Fibroblast of lung (primary cell): ENCODE results near the gene RPL23. TPM values are rescaled to one million over a fixed set of nuclear protein-coding genes. Genes with fewer than 3 reads are reported as not detected.

Experiments
- DNase-seq, 2 donors: peaks; one replicate each; pipeline versions ENCODE4 v3.0.0 to v3.0.0-alpha.2; 2010; ENCODE audit warnings: low read depth in 2 of 2
- H2AFZ ChIP-seq: 2 replicates; pipeline ENCODE4 v1.5.1; 2012; ENCODE audit warnings: low read length, control low read depth, inconsistent platforms
- H3K27ac ChIP-seq: 2 replicates; pipeline ENCODE4 v1.5.1; 2011; ENCODE audit warnings: low read length, control low read depth; ENCODE audit not compliant: insufficient read depth
- H3K27me3 ChIP-seq: 2 replicates; pipeline ENCODE4 v1.5.1; 2011; ENCODE audit warnings: mild to moderate bottlenecking, low read length; ENCODE audit not compliant: control insufficient read depth, insufficient read depth
- H3K36me3 ChIP-seq: 2 replicates; pipeline ENCODE4 v1.5.1; 2011; ENCODE audit warnings: low read length; ENCODE audit not compliant: control insufficient read depth, insufficient read depth
- H3K4me1 ChIP-seq: 2 replicates; pipeline ENCODE4 v1.5.1; 2011; ENCODE audit warnings: low read length; ENCODE audit not compliant: control insufficient read depth, insufficient read depth; ENCODE audit errors: extremely low read depth
- H3K4me2 ChIP-seq: 2 replicates; pipeline ENCODE4 v1.5.1; 2011; ENCODE audit warnings: low read length, control low read depth; ENCODE audit not compliant: insufficient read depth; ENCODE audit errors: extremely low read depth
- H3K4me3 ChIP-seq, 4 experiments: fragments of 200-600 bp in 1 of 4; sonication (generic) in 1 of 4; replicated peaks in 1 of 4; 2 replicates each; pipeline ENCODE4 v1.5.1; 2011 to 2016; ENCODE audit warnings: low read length in 4 of 4, low read depth in 3 of 4, mild to moderate bottlenecking in 3 of 4, control low read depth in 2 of 4, inconsistent platforms in 1 of 4, mixed read lengths in 1 of 4; ENCODE audit not compliant: insufficient read depth in 1 of 4; ENCODE audit errors: control extremely low read depth in 1 of 4
- H3K79me2 ChIP-seq: 2 replicates; pipeline ENCODE4 v1.5.1; 2012; ENCODE audit warnings: mild to moderate bottlenecking, low read length, inconsistent platforms; ENCODE audit not compliant: control insufficient read depth, insufficient read depth
- H3K9ac ChIP-seq: 2 replicates; pipeline ENCODE4 v1.5.1; 2011; ENCODE audit warnings: mild to moderate bottlenecking, low read length, control low read depth; ENCODE audit not compliant: insufficient read depth
- H3K9me3 ChIP-seq: 2 replicates; pipeline ENCODE4 v1.5.1; 2012; ENCODE audit warnings: low read depth, low read length; ENCODE audit not compliant: control insufficient read depth, insufficient read depth
- H4K20me1 ChIP-seq: 2 replicates; pipeline ENCODE4 v1.5.1; 2011; ENCODE audit warnings: low read length; ENCODE audit not compliant: control insufficient read depth, insufficient read depth; ENCODE audit errors: extremely low read depth
- EZH2 ChIP-seq: IDR thresholded peaks from 2 replicates; pipeline ENCODE4 v1.5.1; 2012; ENCODE audit warnings: low read length, control low read depth, mild to moderate bottlenecking; ENCODE audit errors: missing control alignments
- polyA plus RNA-seq, 2 donors: library from polyadenylated mRNA; depleted of rRNA in 1 of 2; stranded (reverse) in 1 of 2; unstranded in 1 of 2; fragments of >200 nt; gene quantifications; 2 replicates each; pipeline ENCODE4 v1.2.1, GENCODE V29; 2011 to 2012; ENCODE audit warnings: missing spikeins in 1 of 2
- total RNA-seq: library from RNA; depleted of rRNA; stranded (reverse); fragments of >200 nt; gene quantifications from 2 replicates; pipeline ENCODE4 v1.2.1, GENCODE V29; 2014
- TF ChIP-seq, protein P1 (sequence below), 2 donors: IDR thresholded peaks in 1 of 2; conservative IDR thresholded peaks in 1 of 2; 1 replicate in 1 of 2; 2 replicates in 1 of 2; pipeline ENCODE4 v1.5.1; 2011 to 2012; ENCODE audit warnings: low read length in 2 of 2, control low read depth in 1 of 2, inconsistent platforms in 1 of 2, low read depth in 1 of 2, mild to moderate bottlenecking in 1 of 2

The RPL23 gene
- total and polyA plus RNA-seq, 2 donors (not counting 1 experiment from before 2014, with no cell fraction given), result 1,552 to 2,693 TPM

DNA sequence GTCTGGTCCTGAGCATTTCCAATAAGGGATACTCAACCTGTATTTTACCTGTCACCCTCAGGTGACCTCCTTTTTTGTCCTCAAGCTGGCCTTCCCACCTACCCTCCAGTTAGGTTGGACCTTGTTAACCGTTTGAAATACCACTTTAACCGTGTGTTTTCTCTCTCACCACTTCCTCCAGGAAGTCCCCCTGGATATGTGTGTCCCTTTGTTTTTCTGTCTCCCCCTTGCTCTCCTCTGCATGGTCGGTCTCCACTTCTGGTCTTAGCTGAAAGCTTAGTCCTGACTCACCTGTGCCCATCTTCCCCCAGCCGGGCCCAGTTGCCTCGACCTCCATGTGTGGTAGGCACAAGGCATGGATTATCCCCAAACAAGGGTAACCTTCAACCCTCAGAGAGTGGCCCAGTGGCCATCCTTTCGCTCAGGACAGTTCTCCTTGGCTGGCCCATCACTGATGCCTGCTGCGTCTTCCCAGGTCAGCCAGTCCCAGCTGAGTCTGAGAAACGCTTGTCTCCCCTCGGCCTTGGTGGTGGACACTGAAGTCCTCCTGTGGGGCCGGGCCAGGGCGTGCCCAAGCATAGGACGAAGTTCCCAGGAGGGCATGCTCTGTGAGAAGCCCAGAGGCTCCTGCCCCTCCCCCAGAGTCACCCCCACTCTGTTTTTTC, 36.4 kb upstream of the RPL23 start:
- no peaks in the 10 kb centered on the region for H4K20me1 ChIP-seq
- no peak overlapping the region for H3K4me2 ChIP-seq
- no peak overlapping the region for H2AFZ ChIP-seq
- H3K27me3 ChIP-seq, result no peaks in the 10 kb centered on the region
- H3K36me3 ChIP-seq, result peaks cover 38% of the 10 kb centered on the region
- no peak overlapping the region for H3K27ac ChIP-seq
- H3K4me3 ChIP-seq, result no peak overlapping the region
- DNase-seq, result no peak
- H3K9ac ChIP-seq, result no peak overlapping the region
- peaks cover 80% of the 10 kb centered on the region for H3K79me2 ChIP-seq
- TF ChIP-seq EZH2, result no peak
- TF ChIP-seq, protein P1, sequence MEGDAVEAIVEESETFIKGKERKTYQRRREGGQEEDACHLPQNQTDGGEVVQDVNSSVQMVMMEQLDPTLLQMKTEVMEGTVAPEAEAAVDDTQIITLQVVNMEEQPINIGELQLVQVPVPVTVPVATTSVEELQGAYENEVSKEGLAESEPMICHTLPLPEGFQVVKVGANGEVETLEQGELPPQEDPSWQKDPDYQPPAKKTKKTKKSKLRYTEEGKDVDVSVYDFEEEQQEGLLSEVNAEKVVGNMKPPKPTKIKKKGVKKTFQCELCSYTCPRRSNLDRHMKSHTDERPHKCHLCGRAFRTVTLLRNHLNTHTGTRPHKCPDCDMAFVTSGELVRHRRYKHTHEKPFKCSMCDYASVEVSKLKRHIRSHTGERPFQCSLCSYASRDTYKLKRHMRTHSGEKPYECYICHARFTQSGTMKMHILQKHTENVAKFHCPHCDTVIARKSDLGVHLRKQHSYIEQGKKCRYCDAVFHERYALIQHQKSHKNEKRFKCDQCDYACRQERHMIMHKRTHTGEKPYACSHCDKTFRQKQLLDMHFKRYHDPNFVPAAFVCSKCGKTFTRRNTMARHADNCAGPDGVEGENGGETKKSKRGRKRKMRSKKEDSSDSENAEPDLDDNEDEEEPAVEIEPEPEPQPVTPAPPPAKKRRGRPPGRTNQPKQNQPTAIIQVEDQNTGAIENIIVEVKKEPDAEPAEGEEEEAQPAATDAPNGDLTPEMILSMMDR (conservative IDR thresholded peaks at IDR 0.05 in 1 of 2, IDR thresholded peaks at IDR 0.05 in 1 of 2; ENCODE audit: low read depth in 1 of 2, low read length in 2 of 2), result no peak
- peaks cover 17% of the 10 kb centered on the region for H3K4me1 ChIP-seq
- no peaks in the 10 kb centered on the region for H3K9me3 ChIP-seq

GRCh38 chr17:38888842-38889241, 35.3 kb upstream of the RPL23 start:
- no peak for DNase-seq
- peaks cover 37% of the 10 kb centered on the region for H3K36me3 ChIP-seq
- peaks cover 22% of the 10 kb centered on the region for H3K4me1 ChIP-seq
- H3K9ac ChIP-seq, result no peak overlapping the region
- no peaks in the 10 kb centered on the region for H4K20me1 ChIP-seq
- H3K27ac ChIP-seq, result no peak overlapping the region
- no peak overlapping the region for H3K4me2 ChIP-seq
- no peak for TF ChIP-seq EZH2
- TF ChIP-seq, protein P1 (conservative IDR thresholded peaks at IDR 0.05 in 1 of 2, IDR thresholded peaks at IDR 0.05 in 1 of 2; ENCODE audit: low read depth in 1 of 2, low read length in 2 of 2), result no peak
- no peaks in the 10 kb centered on the region for H3K9me3 ChIP-seq
- H2AFZ ChIP-seq, result no peak overlapping the region
- no peaks in the 10 kb centered on the region for H3K27me3 ChIP-seq
- peaks cover 87% of the 10 kb centered on the region for H3K79me2 ChIP-seq
- no peak overlapping the region for H3K4me3 ChIP-seq

DNA sequence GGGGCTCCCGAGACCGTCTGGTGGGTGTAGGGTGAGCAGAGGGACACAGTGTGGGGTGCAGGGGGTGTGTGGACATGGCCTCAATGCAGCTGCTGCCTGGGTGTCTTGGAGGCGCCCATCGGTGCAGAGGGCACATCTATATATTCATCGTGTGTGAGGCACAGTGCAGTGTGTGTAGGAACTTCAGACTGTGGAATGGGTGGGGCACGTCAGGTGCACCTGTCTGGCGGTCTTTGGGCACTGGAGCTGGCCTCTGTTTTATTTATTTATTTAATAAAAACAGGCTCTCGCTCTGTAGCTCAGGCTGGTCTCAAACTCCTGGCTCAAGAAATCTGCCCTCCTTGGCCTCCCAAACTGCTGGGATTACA, 33.1 kb upstream of the RPL23 start:
- no peaks in the 10 kb centered on the region for H4K20me1 ChIP-seq
- no peak overlapping the region for H3K4me3 ChIP-seq
- H3K27me3 ChIP-seq, result no peaks in the 10 kb centered on the region
- no peak overlapping the region for H2AFZ ChIP-seq
- peaks cover 32% of the 10 kb centered on the region for H3K4me1 ChIP-seq
- DNase-seq, result no peak
- peaks cover 95% of the 10 kb centered on the region for H3K79me2 ChIP-seq
- H3K9me3 ChIP-seq, result no peaks in the 10 kb centered on the region
- no peak overlapping the region for H3K9ac ChIP-seq
- TF ChIP-seq, protein P1 (conservative IDR thresholded peaks at IDR 0.05 in 1 of 2, IDR thresholded peaks at IDR 0.05 in 1 of 2; ENCODE audit: low read depth in 1 of 2, low read length in 2 of 2), result no peak
- TF ChIP-seq EZH2, result no peak
- H3K27ac ChIP-seq, result no peak overlapping the region
- H3K36me3 ChIP-seq, result peaks cover 30% of the 10 kb centered on the region
- no peak overlapping the region for H3K4me2 ChIP-seq
